ENCODE data around the gene BET1L.
"Not testable (repeated sequence)": the region's sequence is repeated elsewhere in the genome, so short reads cannot be mapped to it uniquely, and the experiment has no call there.

BET1L gene

GRCh38 chr11:207208-207862 is at the start of gene BET1L, which contains the start of gene RIC8A:
Gene BET1L, minus strand, starts transcription at chr11:207399. Its CDS starts 78 bp downstream, at chr11:207321.
Gene RIC8A, plus strand, starts transcription at chr11:207708. Its CDS starts 1,147 bp downstream, at chr11:208855.
- no peaks in the 10 kb centered on the region for H3K27me3 Mint-ChIP-seq
- H3K4me1 Mint-ChIP-seq = peaks cover 65% of the 10 kb centered on the region
- ATAC-seq = peak; percentile 82
- DNase-seq = peak; percentile 94
- peak within 1 kb of the TSS; percentile 99 for H3K4me3 Mint-ChIP-seq
- H3K27ac Mint-ChIP-seq = peak within 1 kb of the TSS; percentile 99
- H3K9me3 Mint-ChIP-seq = no peaks in the 10 kb centered on the region
- peaks cover 48% of the 10 kb centered on the region for H3K36me3 Mint-ChIP-seq (ENCODE audit: low read depth)

GRCh38 chr11:255816-256215 is 48.6 kb upstream of the BET1L start:
- Mint-ChIP-seq H3K36me3 (ENCODE audit: low read depth) (peaks cover 22% of the 10 kb centered on the region), H3K4me3 (no peak overlapping the region), H3K4me1 (peaks cover 9% of the 10 kb centered on the region), H3K27me3 (no peaks in the 10 kb centered on the region), H3K27ac (no peak overlapping the region), H3K9me3 (no peaks in the 10 kb centered on the region)
- DNase-seq (no peak), ATAC-seq (no peak)

GRCh38 chr11:255176-255575 is 48.0 kb upstream of the BET1L start:
- no peaks in the 10 kb centered on the region for H3K9me3 Mint-ChIP-seq
- H3K36me3 Mint-ChIP-seq (ENCODE audit: low read depth) = peaks cover 27% of the 10 kb centered on the region
- no peak overlapping the region for H3K4me3 Mint-ChIP-seq
- no peak overlapping the region for H3K27ac Mint-ChIP-seq
- no peak for DNase-seq
- no peak for ATAC-seq
- H3K27me3 Mint-ChIP-seq = no peaks in the 10 kb centered on the region
- peaks cover 14% of the 10 kb centered on the region for H3K4me1 Mint-ChIP-seq

- no peak overlapping the region for H3K4me3 Mint-ChIP-seq
- H3K4me1 Mint-ChIP-seq = peaks cover 17% of the 10 kb centered on the region
- H3K27ac Mint-ChIP-seq = no peak overlapping the region
- ATAC-seq (no peak), DNase-seq (no peak)
- no peaks in the 10 kb centered on the region for H3K27me3 Mint-ChIP-seq
- no peaks in the 10 kb centered on the region for H3K9me3 Mint-ChIP-seq
- peaks cover 34% of the 10 kb centered on the region for H3K36me3 Mint-ChIP-seq (ENCODE audit: low read depth)
Measured at GRCh38 chr11:253886-254270, 46.7 kb upstream of the BET1L start.

GRCh38 chr11:253160-253885 is 46.1 kb upstream of the BET1L start:
- ATAC-seq (no peak), DNase-seq (no peak)
- H3K27ac Mint-ChIP-seq = no peak overlapping the region
- H3K4me1 Mint-ChIP-seq = peaks cover 22% of the 10 kb centered on the region
- H3K9me3 Mint-ChIP-seq = no peaks in the 10 kb centered on the region
- no peaks in the 10 kb centered on the region for H3K27me3 Mint-ChIP-seq
- H3K36me3 Mint-ChIP-seq (ENCODE audit: low read depth) = peaks cover 40% of the 10 kb centered on the region
- H3K4me3 Mint-ChIP-seq = no peak overlapping the region

GRCh38 chr11:252666-253065 is 45.5 kb upstream of the BET1L start:
- no peak for DNase-seq
- H3K9me3 Mint-ChIP-seq = no peaks in the 10 kb centered on the region
- H3K27me3 Mint-ChIP-seq = no peaks in the 10 kb centered on the region
- H3K4me1 Mint-ChIP-seq = peaks cover 26% of the 10 kb centered on the region
- no peak overlapping the region for H3K27ac Mint-ChIP-seq
- H3K4me3 Mint-ChIP-seq = no peak overlapping the region
- ATAC-seq = no peak
- H3K36me3 Mint-ChIP-seq (ENCODE audit: low read depth) = peaks cover 46% of the 10 kb centered on the region

- DNase-seq = no peak
- H3K27me3 Mint-ChIP-seq = no peaks in the 10 kb centered on the region
- no peaks in the 10 kb centered on the region for H3K9me3 Mint-ChIP-seq
- H3K4me3 Mint-ChIP-seq = no peak overlapping the region
- ATAC-seq = no peak
- peaks cover 23% of the 10 kb centered on the region for H3K4me1 Mint-ChIP-seq
- no peak overlapping the region for H3K27ac Mint-ChIP-seq
- peaks cover 56% of the 10 kb centered on the region for H3K36me3 Mint-ChIP-seq (ENCODE audit: low read depth)
Measured at GRCh38 chr11:251550-251949, 44.4 kb upstream of the BET1L start.

- Mint-ChIP-seq H3K36me3 (ENCODE audit: low read depth) (peaks cover 61% of the 10 kb centered on the region), H3K27ac (peak overlapping the region; percentile 33), H3K9me3 (no peaks in the 10 kb centered on the region), H3K27me3 (no peaks in the 10 kb centered on the region), H3K4me3 (no peak overlapping the region), H3K4me1 (peaks cover 23% of the 10 kb centered on the region)
- DNase-seq (peak; percentile 81), ATAC-seq (peak; percentile 78)
Measured at GRCh38 chr11:250740-251299, 43.6 kb upstream of the BET1L start.

- ATAC-seq (no peak), DNase-seq (no peak)
- Mint-ChIP-seq H3K27me3 (no peaks in the 10 kb centered on the region), H3K4me1 (peaks cover 25% of the 10 kb centered on the region), H3K36me3 (ENCODE audit: low read depth) (peaks cover 65% of the 10 kb centered on the region), H3K9me3 (no peaks in the 10 kb centered on the region), H3K27ac (peak overlapping the region; percentile 33), H3K4me3 (no peak overlapping the region)
Measured at GRCh38 chr11:250274-250673, 43.1 kb upstream of the BET1L start.

GRCh38 chr11:249062-249461 is 41.9 kb upstream of the BET1L start:
- ATAC-seq = peak; percentile 62
- H3K27ac Mint-ChIP-seq = peak overlapping the region; percentile 29
- no peak overlapping the region for H3K4me3 Mint-ChIP-seq

GRCh38 chr11:244376-244775 is 37.2 kb upstream of the BET1L start:
- ATAC-seq (no peak), DNase-seq (no peak)
- peak overlapping the region; percentile 44 for H3K27ac Mint-ChIP-seq
- H3K4me1 Mint-ChIP-seq = peaks cover 53% of the 10 kb centered on the region
- H3K27me3 Mint-ChIP-seq = no peaks in the 10 kb centered on the region
- H3K36me3 Mint-ChIP-seq (ENCODE audit: low read depth) = peaks cover 85% of the 10 kb centered on the region
- no peak overlapping the region for H3K4me3 Mint-ChIP-seq
- no peaks in the 10 kb centered on the region for H3K9me3 Mint-ChIP-seq

More at GRCh38 chr11:249062-249461, 41.9 kb upstream of the BET1L start:
- no peak for DNase-seq
- H3K27me3 Mint-ChIP-seq = no peaks in the 10 kb centered on the region
- no peaks in the 10 kb centered on the region for H3K9me3 Mint-ChIP-seq
- H3K36me3 Mint-ChIP-seq (ENCODE audit: low read depth) = peaks cover 75% of the 10 kb centered on the region
- peaks cover 30% of the 10 kb centered on the region for H3K4me1 Mint-ChIP-seq

GRCh38 chr11:241634-242033 is 34.4 kb upstream of the BET1L start:
- H3K4me3 Mint-ChIP-seq = peak overlapping the region; percentile 5
- peaks cover 54% of the 10 kb centered on the region for H3K4me1 Mint-ChIP-seq

GRCh38 chr11:240315-240714 is 33.1 kb upstream of the BET1L start:
- Mint-ChIP-seq H3K27ac (peak overlapping the region; percentile 20), H3K4me3 (peak overlapping the region; percentile 93), H3K27me3 (no peaks in the 10 kb centered on the region), H3K4me1 (peaks cover 61% of the 10 kb centered on the region), H3K36me3 (ENCODE audit: low read depth) (peaks cover 66% of the 10 kb centered on the region), H3K9me3 (no peaks in the 10 kb centered on the region)
- no peak for DNase-seq
- no peak for ATAC-seq

More at GRCh38 chr11:241634-242033, 34.4 kb upstream of the BET1L start:
- Mint-ChIP-seq H3K27me3 (no peaks in the 10 kb centered on the region), H3K36me3 (ENCODE audit: low read depth) (peaks cover 73% of the 10 kb centered on the region), H3K27ac (peak overlapping the region; percentile 60), H3K9me3 (no peaks in the 10 kb centered on the region)
- ATAC-seq = no peak
- DNase-seq = no peak

- Mint-ChIP-seq H3K4me1 (peaks cover 61% of the 10 kb centered on the region), H3K27ac (peak overlapping the region; percentile 97), H3K4me3 (peak overlapping the region; percentile 93), H3K36me3 (ENCODE audit: low read depth) (peaks cover 49% of the 10 kb centered on the region)
- H3K9me3 Mint-ChIP-seq, H3K27me3 Mint-ChIP-seq, ATAC-seq, DNase-seq: not testable (repeated sequence)
Measured at GRCh38 chr11:238346-238745, 31.1 kb upstream of the BET1L start.

Data from activated naive CD8-positive, alpha-beta T cell treated with anti-CD3 and anti-CD28 coated beads, Interleukin-2, amount 50 U/mL, for 24 hours (primary cell).